ENCODE measurements around the gene DTX4. TPM values are rescaled to one million over a fixed set of nuclear protein-coding genes. Genes with fewer than 3 reads are reported as not detected.

Gene DTX4
- polyA plus RNA-seq, 1 donor from 2014 or later, result 31.4 TPM

DNA sequence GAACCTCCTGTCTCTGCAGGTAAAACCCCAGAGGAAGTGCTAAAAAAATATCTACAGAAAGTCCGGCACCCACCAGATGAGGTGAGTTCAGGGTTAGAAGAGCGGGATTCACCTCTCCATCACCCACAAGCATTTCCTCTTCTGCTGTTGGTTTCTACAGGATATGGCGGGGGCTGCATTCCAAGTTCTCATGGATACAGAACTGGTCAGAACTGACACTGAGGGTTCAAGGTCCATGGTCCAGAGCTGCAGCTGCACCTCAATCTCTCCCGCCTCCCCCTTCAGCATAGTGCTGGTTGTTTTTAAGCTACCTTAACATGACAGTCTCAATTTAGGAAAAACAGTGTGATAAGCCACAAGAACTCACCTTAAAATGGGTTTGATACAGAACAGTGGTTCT, 19.2 kb downstream of the DTX4 start:
- Histone ChIP-seq H4K20me1 (ENCODE audit: insufficient read depth) (no peaks in the 10 kb centered on the region), H3K9me3 (ENCODE audit: low read length) (peaks cover under 1% of the 10 kb centered on the region), H3K36me3 (ENCODE audit: insufficient read depth, low read length) (peaks cover 34% of the 10 kb centered on the region), H3K4me3 (ENCODE audit: low read length) (no peak overlapping the region), H2AFZ (ENCODE audit: low read depth, low read length) (no peak overlapping the region), H3K27me3 (ENCODE audit: insufficient read depth, low read depth, low read length) (no peaks in the 10 kb centered on the region), H3F3A (ENCODE audit: insufficient read depth, low read length, poor library complexity, severe bottlenecking) (no peaks in the 10 kb centered on the region), H3K9ac (ENCODE audit: low read length) (no peak overlapping the region), H3K27ac (ENCODE audit: low read length) (no peak overlapping the region), H3K79me2 (replicated peaks; ENCODE audit: insufficient read depth, low read length) (peaks cover 21% of the 10 kb centered on the region), H3K4me2 (ENCODE audit: low read length) (no peak overlapping the region), H3K9me2 (ENCODE audit: insufficient read depth, low read length) (no peaks in the 10 kb centered on the region)
- TF ChIP-seq POLR2AphosphoS5 (IDR thresholded peaks at IDR 0.05) (no peak), SMC3 (conservative IDR thresholded peaks at IDR 0.05; ENCODE audit: poor library complexity) (no peak), RAD21 (conservative IDR thresholded peaks at IDR 0.05) (no peak), MXI1 (conservative IDR thresholded peaks at IDR 0.05; ENCODE audit: poor library complexity, severe bottlenecking) (no peak), EZH2 (IDR thresholded peaks at IDR 0.05; ENCODE audit: borderline replicate concordance, insufficient read depth, low read length, poor library complexity, severe bottlenecking) (no peak), EP300 (conservative IDR thresholded peaks at IDR 0.05; ENCODE audit: poor library complexity, severe bottlenecking) (no peak), TAF1 (IDR thresholded peaks at IDR 0.05; ENCODE audit: low read depth) (no peak)
- TF ChIP-seq, protein P1, sequence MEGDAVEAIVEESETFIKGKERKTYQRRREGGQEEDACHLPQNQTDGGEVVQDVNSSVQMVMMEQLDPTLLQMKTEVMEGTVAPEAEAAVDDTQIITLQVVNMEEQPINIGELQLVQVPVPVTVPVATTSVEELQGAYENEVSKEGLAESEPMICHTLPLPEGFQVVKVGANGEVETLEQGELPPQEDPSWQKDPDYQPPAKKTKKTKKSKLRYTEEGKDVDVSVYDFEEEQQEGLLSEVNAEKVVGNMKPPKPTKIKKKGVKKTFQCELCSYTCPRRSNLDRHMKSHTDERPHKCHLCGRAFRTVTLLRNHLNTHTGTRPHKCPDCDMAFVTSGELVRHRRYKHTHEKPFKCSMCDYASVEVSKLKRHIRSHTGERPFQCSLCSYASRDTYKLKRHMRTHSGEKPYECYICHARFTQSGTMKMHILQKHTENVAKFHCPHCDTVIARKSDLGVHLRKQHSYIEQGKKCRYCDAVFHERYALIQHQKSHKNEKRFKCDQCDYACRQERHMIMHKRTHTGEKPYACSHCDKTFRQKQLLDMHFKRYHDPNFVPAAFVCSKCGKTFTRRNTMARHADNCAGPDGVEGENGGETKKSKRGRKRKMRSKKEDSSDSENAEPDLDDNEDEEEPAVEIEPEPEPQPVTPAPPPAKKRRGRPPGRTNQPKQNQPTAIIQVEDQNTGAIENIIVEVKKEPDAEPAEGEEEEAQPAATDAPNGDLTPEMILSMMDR (IDR thresholded peaks at IDR 0.05; ENCODE audit: poor library complexity, severe bottlenecking), result no peak
- TF ChIP-seq, protein P2, sequence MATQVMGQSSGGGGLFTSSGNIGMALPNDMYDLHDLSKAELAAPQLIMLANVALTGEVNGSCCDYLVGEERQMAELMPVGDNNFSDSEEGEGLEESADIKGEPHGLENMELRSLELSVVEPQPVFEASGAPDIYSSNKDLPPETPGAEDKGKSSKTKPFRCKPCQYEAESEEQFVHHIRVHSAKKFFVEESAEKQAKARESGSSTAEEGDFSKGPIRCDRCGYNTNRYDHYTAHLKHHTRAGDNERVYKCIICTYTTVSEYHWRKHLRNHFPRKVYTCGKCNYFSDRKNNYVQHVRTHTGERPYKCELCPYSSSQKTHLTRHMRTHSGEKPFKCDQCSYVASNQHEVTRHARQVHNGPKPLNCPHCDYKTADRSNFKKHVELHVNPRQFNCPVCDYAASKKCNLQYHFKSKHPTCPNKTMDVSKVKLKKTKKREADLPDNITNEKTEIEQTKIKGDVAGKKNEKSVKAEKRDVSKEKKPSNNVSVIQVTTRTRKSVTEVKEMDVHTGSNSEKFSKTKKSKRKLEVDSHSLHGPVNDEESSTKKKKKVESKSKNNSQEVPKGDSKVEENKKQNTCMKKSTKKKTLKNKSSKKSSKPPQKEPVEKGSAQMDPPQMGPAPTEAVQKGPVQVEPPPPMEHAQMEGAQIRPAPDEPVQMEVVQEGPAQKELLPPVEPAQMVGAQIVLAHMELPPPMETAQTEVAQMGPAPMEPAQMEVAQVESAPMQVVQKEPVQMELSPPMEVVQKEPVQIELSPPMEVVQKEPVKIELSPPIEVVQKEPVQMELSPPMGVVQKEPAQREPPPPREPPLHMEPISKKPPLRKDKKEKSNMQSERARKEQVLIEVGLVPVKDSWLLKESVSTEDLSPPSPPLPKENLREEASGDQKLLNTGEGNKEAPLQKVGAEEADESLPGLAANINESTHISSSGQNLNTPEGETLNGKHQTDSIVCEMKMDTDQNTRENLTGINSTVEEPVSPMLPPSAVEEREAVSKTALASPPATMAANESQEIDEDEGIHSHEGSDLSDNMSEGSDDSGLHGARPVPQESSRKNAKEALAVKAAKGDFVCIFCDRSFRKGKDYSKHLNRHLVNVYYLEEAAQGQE (IDR thresholded peaks at IDR 0.05; ENCODE audit: borderline replicate concordance), result no peak

DNA sequence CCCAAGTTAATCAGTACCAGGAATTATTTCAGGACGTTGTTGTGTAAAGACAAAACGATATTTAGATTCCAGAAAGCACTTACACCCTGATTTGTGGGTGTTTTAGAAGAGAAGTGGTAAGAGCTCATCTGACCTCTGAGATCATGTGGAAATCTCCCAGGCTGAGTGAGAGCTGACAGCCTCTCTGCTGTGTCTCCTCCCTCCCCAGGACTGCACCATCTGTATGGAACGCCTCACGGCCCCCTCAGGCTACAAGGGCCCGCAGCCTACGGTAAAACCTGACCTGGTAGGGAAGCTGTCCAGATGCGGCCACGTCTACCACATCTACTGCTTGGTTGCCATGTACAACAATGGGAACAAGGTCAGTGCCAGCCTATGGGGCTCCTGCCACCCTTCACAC, 20.0 kb downstream of the DTX4 start:
- no peak overlapping the region for H3K27ac ChIP-seq (ENCODE audit: low read length)
- no peaks in the 10 kb centered on the region for H4K20me1 ChIP-seq (ENCODE audit: insufficient read depth)
- H3K79me2 ChIP-seq (replicated peaks; ENCODE audit: insufficient read depth, low read length), result peaks cover 13% of the 10 kb centered on the region
- TF ChIP-seq RAD21 (conservative IDR thresholded peaks at IDR 0.05) (no peak), EP300 (conservative IDR thresholded peaks at IDR 0.05; ENCODE audit: poor library complexity, severe bottlenecking) (no peak), EZH2 (IDR thresholded peaks at IDR 0.05; ENCODE audit: borderline replicate concordance, insufficient read depth, low read length, poor library complexity, severe bottlenecking) (no peak), MXI1 (conservative IDR thresholded peaks at IDR 0.05; ENCODE audit: poor library complexity, severe bottlenecking) (no peak), POLR2AphosphoS5 (IDR thresholded peaks at IDR 0.05) (no peak), TAF1 (IDR thresholded peaks at IDR 0.05; ENCODE audit: low read depth) (no peak), SMC3 (conservative IDR thresholded peaks at IDR 0.05; ENCODE audit: poor library complexity) (no peak)
- TF ChIP-seq, protein P2 (IDR thresholded peaks at IDR 0.05; ENCODE audit: borderline replicate concordance), result no peak
- TF ChIP-seq, protein P1 (IDR thresholded peaks at IDR 0.05; ENCODE audit: poor library complexity, severe bottlenecking), result no peak
- H3K27me3 ChIP-seq (ENCODE audit: insufficient read depth, low read depth, low read length), result no peaks in the 10 kb centered on the region
- H3K4me3 ChIP-seq (ENCODE audit: low read length), result no peak overlapping the region
- no peak overlapping the region for H2AFZ ChIP-seq (ENCODE audit: low read depth, low read length)
- peaks cover 42% of the 10 kb centered on the region for H3K36me3 ChIP-seq (ENCODE audit: insufficient read depth, low read length)
- no peak overlapping the region for H3K4me2 ChIP-seq (ENCODE audit: low read length)
- H3F3A ChIP-seq (ENCODE audit: insufficient read depth, low read length, poor library complexity, severe bottlenecking), result no peaks in the 10 kb centered on the region
- H3K9me3 ChIP-seq (ENCODE audit: low read length), result peaks cover 4% of the 10 kb centered on the region
- no peak overlapping the region for H3K9ac ChIP-seq (ENCODE audit: low read length)
- no peaks in the 10 kb centered on the region for H3K9me2 ChIP-seq (ENCODE audit: insufficient read depth, low read length)
